Breast epithelium (tissue), 3 donors: ENCODE measurements around the gene ANKZF1.

Source experiments
- POLR2A ChIP-seq: fragments of 450-650 bp; IDR thresholded peaks from one replicate; pipeline ENCODE4 v1.6.1; 2016; ENCODE audit warnings: antibody characterized with exemption, mild to moderate bottlenecking, moderate library complexity
- TF ChIP-seq, protein P1 (sequence below), 3 donors: fragments of 450-650 bp; IDR thresholded peaks; one replicate each; pipeline ENCODE4 v1.5.1; 2016 to 2017; ENCODE audit warnings: antibody characterized with exemption in 3 of 3, mild to moderate bottlenecking in 3 of 3, moderate library complexity in 3 of 3

DNA sequence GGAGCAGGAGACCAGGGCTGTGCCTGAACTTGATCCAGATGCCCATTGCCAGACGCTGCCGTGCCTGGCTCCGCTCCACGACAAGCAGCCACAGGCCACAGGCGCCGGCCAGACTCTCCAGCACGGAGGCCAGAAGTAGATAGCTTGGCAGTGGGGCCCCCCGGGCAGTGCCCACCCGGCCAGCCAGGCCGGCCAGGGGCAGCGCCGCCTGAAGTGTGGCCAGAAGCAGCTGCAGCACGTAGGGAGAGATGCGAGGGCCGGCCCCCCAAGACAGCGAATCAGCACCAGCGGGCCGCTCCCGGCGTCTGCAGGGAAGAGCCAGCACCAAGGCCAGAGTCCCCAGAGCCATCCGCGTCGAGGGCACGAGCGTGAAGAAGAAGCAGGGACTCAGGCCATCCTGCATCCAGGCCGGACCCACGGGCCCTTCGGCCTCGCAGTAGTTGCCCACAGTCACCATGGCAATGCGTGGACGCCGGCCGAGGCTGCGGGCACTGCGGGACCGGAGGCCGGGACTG lies 11.3 kb upstream of the ANKZF1 start:
- TF ChIP-seq, protein P1, sequence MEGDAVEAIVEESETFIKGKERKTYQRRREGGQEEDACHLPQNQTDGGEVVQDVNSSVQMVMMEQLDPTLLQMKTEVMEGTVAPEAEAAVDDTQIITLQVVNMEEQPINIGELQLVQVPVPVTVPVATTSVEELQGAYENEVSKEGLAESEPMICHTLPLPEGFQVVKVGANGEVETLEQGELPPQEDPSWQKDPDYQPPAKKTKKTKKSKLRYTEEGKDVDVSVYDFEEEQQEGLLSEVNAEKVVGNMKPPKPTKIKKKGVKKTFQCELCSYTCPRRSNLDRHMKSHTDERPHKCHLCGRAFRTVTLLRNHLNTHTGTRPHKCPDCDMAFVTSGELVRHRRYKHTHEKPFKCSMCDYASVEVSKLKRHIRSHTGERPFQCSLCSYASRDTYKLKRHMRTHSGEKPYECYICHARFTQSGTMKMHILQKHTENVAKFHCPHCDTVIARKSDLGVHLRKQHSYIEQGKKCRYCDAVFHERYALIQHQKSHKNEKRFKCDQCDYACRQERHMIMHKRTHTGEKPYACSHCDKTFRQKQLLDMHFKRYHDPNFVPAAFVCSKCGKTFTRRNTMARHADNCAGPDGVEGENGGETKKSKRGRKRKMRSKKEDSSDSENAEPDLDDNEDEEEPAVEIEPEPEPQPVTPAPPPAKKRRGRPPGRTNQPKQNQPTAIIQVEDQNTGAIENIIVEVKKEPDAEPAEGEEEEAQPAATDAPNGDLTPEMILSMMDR (IDR thresholded peaks at IDR 0.05): no peak
- TF ChIP-seq POLR2A: no peak
